Esophagus squamous epithelium (tissue), 5 donors: ENCODE measurements around the gene ATP11A. TPM values are rescaled to one million over a fixed set of nuclear protein-coding genes. Genes with fewer than 3 reads are reported as not detected.
A peak's percentile ranks its signal among the peaks of the same experiment; 100 is the strongest.

Source experiments
- DNase-seq: peaks from one replicate; lab custom pipeline; 2025; lab: John Stamatoyannopoulos, UW
- H3K27ac ChIP-seq, 4 donors: fragments of 200-600 bp; sonication (generic); one replicate each; pipeline ENCODE4 v1.5.1; 2016 to 2019; ENCODE audit warnings: mild to moderate bottlenecking in 1 of 4
- H3K27me3 ChIP-seq, 4 donors: fragments of 200-600 bp; sonication (generic); 1 replicate in 3 of 4; 2 replicates in 1 of 4; pipeline versions ENCODE4 v1.5.1 to v1.6.0; 2017 to 2021; ENCODE audit warnings: antibody characterized with exemption in 1 of 4
- H3K36me3 ChIP-seq, 3 donors: fragments of 200-600 bp; sonication (generic); one replicate each; pipeline ENCODE4 v1.5.1; 2016 to 2019
- H3K4me1 ChIP-seq, 3 donors: fragments of 200-600 bp; sonication (generic); one replicate each; pipeline ENCODE4 v1.5.1; 2017 to 2019
- H3K4me3 ChIP-seq, 4 donors: fragments of 200-600 bp; sonication (generic); 1 replicate in 3 of 4; 2 replicates in 1 of 4; pipeline ENCODE4 v1.5.1; 2016 to 2019; ENCODE audit warnings: mild to moderate bottlenecking in 2 of 4, moderate library complexity in 1 of 4
- H3K9me3 ChIP-seq, 3 donors: fragments of 200-600 bp; sonication (generic); one replicate each; pipeline ENCODE4 v1.5.1; 2016 to 2019
- CTCF ChIP-seq, 6 experiments: fragments of 450-650 bp in 4 of 6; fragments of 200-600 bp in 2 of 6; sonication (generic) in 2 of 6; IDR thresholded peaks; one replicate each; pipeline ENCODE4 v1.5.1; 2016 to 2019; ENCODE audit warnings: antibody characterized with exemption in 6 of 6, mild to moderate bottlenecking in 4 of 6, moderate library complexity in 4 of 6
- POLR2A ChIP-seq, 4 donors: fragments of 450-650 bp; IDR thresholded peaks; one replicate each; pipeline ENCODE4 v1.6.1; 2017; ENCODE audit warnings: antibody characterized with exemption in 4 of 4, mild to moderate bottlenecking in 4 of 4, moderate library complexity in 3 of 4
- WGBS, 2 donors: methylation state at CpG; one replicate each; pipeline ENCODE4 v1.1.5; 2018; 5-methylcytosine and 5-hydroxymethylcytosine counted together
- intact Hi-C: fragments of 100-400 bp; cut with DNase I; formaldehyde crosslinking; loops from one replicate; pipeline ENCODE4 v1.15.0; 2022
- total RNA-seq, 4 donors: library from RNA; depleted of rRNA; stranded (reverse); fragments of >200 nt; gene quantifications; one replicate each; pipeline ENCODE4 v1.1.0, GENCODE V29; 2016
- donor health status: DM: yes; HTN: yes; CAD: no.

Gene ATP11A
- total RNA-seq, 4 donors from 2014 or later = 9.6 to 20.0 (median 16.1) TPM

GRCh38 chr13:112740502-112741131, 50.8 kb downstream of the ATP11A start:
- H3K9me3 ChIP-seq = no peaks in the 10 kb centered on the region
- no peaks in the 10 kb centered on the region for H3K27me3 ChIP-seq
- H3K27ac ChIP-seq = peak overlapping the region; percentile 1 to 84 (median 70)
- H3K4me1 ChIP-seq = peaks cover 0 to 16% (median 0%) of the 10 kb centered on the region in 3 donors
- H3K4me3 ChIP-seq = no peak overlapping the region
- intact Hi-C loops = no loop called here
- no peak for DNase-seq
- TF ChIP-seq POLR2A (IDR thresholded peaks at IDR 0.05) (no peak), CTCF (IDR thresholded peaks at IDR 0.05) (no peak)
- peaks cover 0 to 3% (median 0%) of the 10 kb centered on the region in 3 donors for H3K36me3 ChIP-seq
- WGBS, 2 donors = 66 to 84% methylated on average over 12 to 19 of the region's 19 CpGs

- DNase-seq = no peak
Measured at GRCh38 chr13:112741185-112741755, 51.4 kb downstream of the ATP11A start.

GRCh38 chr13:112741835-112742570, 52.2 kb downstream of the ATP11A start:
- H3K4me3 ChIP-seq = no peak overlapping the region
- H3K4me1 ChIP-seq = peaks cover 0 to 16% (median 0%) of the 10 kb centered on the region in 3 donors
- intact Hi-C loops = no loop called here
- H3K36me3 ChIP-seq = no peaks in the 10 kb centered on the region
- 85 to 94% methylated on average over 8 to 11 of the region's 18 CpGs for WGBS, 2 donors
- no peak for TF ChIP-seq CTCF (IDR thresholded peaks at IDR 0.05)
- no peak for TF ChIP-seq POLR2A (IDR thresholded peaks at IDR 0.05)
- no peak for DNase-seq
- peak overlapping the region in 2 of 4 donors; percentile 77 to 84 for H3K27ac ChIP-seq
- H3K27me3 ChIP-seq = no peaks in the 10 kb centered on the region
- H3K9me3 ChIP-seq = no peaks in the 10 kb centered on the region

More at GRCh38 chr13:112741185-112741755, 51.4 kb downstream of the ATP11A start:
- TF ChIP-seq CTCF (IDR thresholded peaks at IDR 0.05) = no peak
- TF ChIP-seq POLR2A (IDR thresholded peaks at IDR 0.05) = no peak
- Histone ChIP-seq H3K36me3 (no peaks in the 10 kb centered on the region), H3K27me3 (no peaks in the 10 kb centered on the region), H3K4me1 (peaks cover 0 to 16% (median 0%) of the 10 kb centered on the region in 3 donors), H3K9me3 (no peaks in the 10 kb centered on the region), H3K4me3 (no peak overlapping the region), H3K27ac (peak overlapping the region; percentile 1 to 84 (median 70))
- intact Hi-C loops = no loop called here
- 84 to 86% methylated on average over 11 to 13 of the region's 15 CpGs for WGBS, 2 donors

GRCh38 chr13:112742583-112742982, 52.7 kb downstream of the ATP11A start:
- H3K27ac ChIP-seq = no peak overlapping the region
- TF ChIP-seq CTCF (IDR thresholded peaks at IDR 0.05) = no peak
- TF ChIP-seq POLR2A (IDR thresholded peaks at IDR 0.05) = no peak
- peaks cover 0 to 16% (median 0%) of the 10 kb centered on the region in 3 donors for H3K4me1 ChIP-seq
- H3K36me3 ChIP-seq = no peaks in the 10 kb centered on the region
- no peak for DNase-seq
- intact Hi-C loops = no loop called here
- no peaks in the 10 kb centered on the region for H3K9me3 ChIP-seq
- 90 to 93% methylated on average over 10 to 14 of the region's 14 CpGs for WGBS, 2 donors
- no peak overlapping the region for H3K4me3 ChIP-seq
- no peaks in the 10 kb centered on the region for H3K27me3 ChIP-seq
